ENCODE results near the gene ABCA1.

- TF ChIP-seq CTCF (IDR thresholded peaks at IDR 0.05 in 4 of 5, conservative IDR thresholded peaks at IDR 0.05 in 1 of 5) (no peak), POLR2A (IDR thresholded peaks at IDR 0.05) (no peak)
Observed at GRCh38 chr9:104766025-104766424, 161.9 kb downstream of the ABCA1 start.
